OCI-LY7 (cell line): ENCODE results near the gene KRT6A. TPM values are rescaled to one million over a fixed set of nuclear protein-coding genes. Genes with fewer than 3 reads are reported as not detected.

Experiments used
- BruUV-seq: library from RNA; stranded (reverse); fragments of 400-500 nt; replicated peaks from 2 replicates; lab custom pipeline; 2021; lab: Mats Ljungman, UMichigan
- CTCF ChIA-PET: fragments of 300-600 bp; sonication (Branson Sonifier 250); formaldehyde crosslinking; loops from one replicate; lab custom pipeline; 2022; ENCODE audit warnings: antibody characterized with exemption; ENCODE audit not compliant: unreplicated experiment; lab: Charles Lee
- POLR2A ChIA-PET: fragments of 300-600 bp; sonication (Branson Sonifier 250); formaldehyde crosslinking; loops from one replicate; lab custom pipeline; 2022; ENCODE audit warnings: antibody characterized with exemption; lab: Charles Lee
- DNase-seq: peaks from one replicate; pipeline ENCODE4 v3.0.0-alpha.2; 2015; ENCODE audit warnings: low spot score
- H2AFZ ChIP-seq: fragments of 200-600 bp; sonication (generic), shearing (Covaris generic); 2 replicates; pipeline ENCODE4 v1.6.1; 2014; ENCODE audit warnings: mild to moderate bottlenecking, antibody characterized with exemption, low read length, moderate library complexity
- H3K27ac ChIP-seq: fragments of 200-600 bp; sonication (generic); 2 replicates; pipeline ENCODE4 v1.5.1; 2014; ENCODE audit warnings: mixed run types, low read depth, mild to moderate bottlenecking, moderate library complexity, low read length, inconsistent platforms; ENCODE audit not compliant: poor library complexity, severe bottlenecking
- H3K36me3 ChIP-seq: fragments of 200-600 bp; sonication (generic); 2 replicates; pipeline ENCODE4 v1.6.1; 2014; ENCODE audit warnings: mild to moderate bottlenecking, antibody characterized with exemption, low read length, moderate library complexity, mixed read lengths; ENCODE audit not compliant: insufficient read depth
- H3K4me1 ChIP-seq: fragments of 200-600 bp; sonication (generic); 2 replicates; pipeline ENCODE4 v1.5.1; 2014; ENCODE audit warnings: mild to moderate bottlenecking, low read length; ENCODE audit not compliant: insufficient read depth, poor library complexity, severe bottlenecking
- H3K4me2 ChIP-seq: fragments of 200-600 bp; sonication (generic); 2 replicates; pipeline ENCODE4 v1.6.1; 2014; ENCODE audit warnings: mild to moderate bottlenecking, low read length
- H3K4me3 ChIP-seq: fragments of 200-600 bp; sonication (generic); 2 replicates; pipeline ENCODE4 v1.5.1; 2014; ENCODE audit warnings: mild to moderate bottlenecking, low read depth, low read length; ENCODE audit not compliant: poor library complexity, severe bottlenecking
- H3K79me2 ChIP-seq: fragments of 200-600 bp; sonication (generic); 2 replicates; pipeline ENCODE4 v1.6.1; 2016; ENCODE audit warnings: low read depth, mild to moderate bottlenecking, low read length, moderate library complexity, mixed read lengths; ENCODE audit not compliant: insufficient read depth
- H3K9me2 ChIP-seq: fragments of 200-600 bp; sonication (generic); 2 replicates; pipeline ENCODE4 v1.6.1; 2016; ENCODE audit warnings: mild to moderate bottlenecking, low read length, mixed read lengths; ENCODE audit not compliant: insufficient read depth
- H3K9me3 ChIP-seq: fragments of 200-600 bp; sonication (generic); 2 replicates; pipeline ENCODE4 v1.6.1; 2014; ENCODE audit warnings: mild to moderate bottlenecking, mixed run types, low read length, mixed read lengths
- H4K20me1 ChIP-seq: fragments of 200-600 bp; sonication (generic); 2 replicates; pipeline ENCODE4 v1.6.1; 2014; ENCODE audit warnings: mild to moderate bottlenecking, antibody characterized with exemption, low read length, moderate library complexity, mixed read lengths; ENCODE audit not compliant: insufficient read depth
- CTCF ChIP-seq: fragments of 200-600 bp; sonication (generic); conservative IDR thresholded peaks from 2 replicates; pipeline ENCODE4 v1.5.1; 2014; ENCODE audit warnings: mild to moderate bottlenecking, antibody characterized with exemption, low read length, moderate library complexity, mixed read lengths
- EZH2phosphoT487 ChIP-seq: fragments of 200-600 bp; sonication (generic); IDR thresholded peaks from 2 replicates; pipeline ENCODE4 v1.6.1; 2018; ENCODE audit warnings: low read depth, borderline replicate concordance, mild to moderate bottlenecking, mixed run types, antibody characterized with exemption, low read length, moderate library complexity, mixed read lengths
- intact Hi-C: fragments of 100-400 bp; cut with micrococcal nuclease; formaldehyde crosslinking; loops from one replicate; pipeline ENCODE4 v1.10.0; 2022; ENCODE audit not compliant: unreplicated experiment
- total RNA-seq, 2 experiments: library from RNA; depleted of rRNA in 1 of 2; stranded (reverse); fragments of >200 nt in 1 of 2; shearing (Covaris generic) in 1 of 2; gene quantifications; 2 replicates each; pipeline ENCODE4 v1.2.3, GENCODE V29; 2014 to 2022

Gene KRT6A
- total RNA-seq, 2 experiments from 2014 or later = 0.74 TPM; not detected in 1

- BruUV-seq = no TSS peak
- no peak overlapping the region for H2AFZ ChIP-seq
- no peak overlapping the region for H3K4me2 ChIP-seq
- H3K9me3 ChIP-seq = no peaks in the 10 kb centered on the region
- no peaks in the 10 kb centered on the region for H3K9me2 ChIP-seq
- ChIA-PET POLR2A (no interaction called here), CTCF (no interaction called here)
- no peaks in the 10 kb centered on the region for H3K36me3 ChIP-seq
- no peak overlapping the region for H3K4me3 ChIP-seq
- H4K20me1 ChIP-seq = no peaks in the 10 kb centered on the region
- intact Hi-C loops = no loop called here
- no peak for DNase-seq
- no peaks in the 10 kb centered on the region for H3K79me2 ChIP-seq
- no peak overlapping the region for H3K27ac ChIP-seq
- TF ChIP-seq EZH2phosphoT487 = no peak
- TF ChIP-seq CTCF = no peak
- H3K4me1 ChIP-seq = no peaks in the 10 kb centered on the region
These were observed 40.8 kb upstream of the KRT6A start for GRCh38 chr12:52533686-52534470.

GRCh38 chr12:52532636-52533035 lies 39.6 kb upstream of the KRT6A start:
- no peak overlapping the region for H3K4me3 ChIP-seq
- H3K79me2 ChIP-seq = no peaks in the 10 kb centered on the region
- H3K36me3 ChIP-seq = no peaks in the 10 kb centered on the region
- no TSS peak for BruUV-seq
- intact Hi-C loops = no loop called here
- no peak overlapping the region for H3K27ac ChIP-seq
- no peaks in the 10 kb centered on the region for H3K4me1 ChIP-seq
- no peaks in the 10 kb centered on the region for H3K9me3 ChIP-seq
- H3K4me2 ChIP-seq = no peak overlapping the region
- no peak overlapping the region for H2AFZ ChIP-seq
- no peaks in the 10 kb centered on the region for H3K9me2 ChIP-seq
- H4K20me1 ChIP-seq = no peaks in the 10 kb centered on the region
- TF ChIP-seq CTCF (no peak), EZH2phosphoT487 (no peak)
- ChIA-PET POLR2A (interaction anchor here (0.8 kb wide), 1 partner anchor 12 kb away, joined by 4 read pairs; no protein-coding TSS in a partner anchor), CTCF (no interaction called here)
- DNase-seq = no peak
